NCI-H1048 (cell line): ENCODE results near the gene SPATS2L.
A peak's percentile ranks its signal among the peaks of the same experiment; 100 is the strongest.

Experiments used
- DNase-seq: peaks from one replicate; lab custom pipeline; 2025; lab: John Stamatoyannopoulos, UW

Gene SPATS2L

GRCh38 chr2:200376513-200377354 lies 70.2 kb downstream of the SPATS2L start:
- no peak for DNase-seq

GRCh38 chr2:200377355-200378336 lies 71.2 kb downstream of the SPATS2L start:
- no peak for DNase-seq

DNA sequence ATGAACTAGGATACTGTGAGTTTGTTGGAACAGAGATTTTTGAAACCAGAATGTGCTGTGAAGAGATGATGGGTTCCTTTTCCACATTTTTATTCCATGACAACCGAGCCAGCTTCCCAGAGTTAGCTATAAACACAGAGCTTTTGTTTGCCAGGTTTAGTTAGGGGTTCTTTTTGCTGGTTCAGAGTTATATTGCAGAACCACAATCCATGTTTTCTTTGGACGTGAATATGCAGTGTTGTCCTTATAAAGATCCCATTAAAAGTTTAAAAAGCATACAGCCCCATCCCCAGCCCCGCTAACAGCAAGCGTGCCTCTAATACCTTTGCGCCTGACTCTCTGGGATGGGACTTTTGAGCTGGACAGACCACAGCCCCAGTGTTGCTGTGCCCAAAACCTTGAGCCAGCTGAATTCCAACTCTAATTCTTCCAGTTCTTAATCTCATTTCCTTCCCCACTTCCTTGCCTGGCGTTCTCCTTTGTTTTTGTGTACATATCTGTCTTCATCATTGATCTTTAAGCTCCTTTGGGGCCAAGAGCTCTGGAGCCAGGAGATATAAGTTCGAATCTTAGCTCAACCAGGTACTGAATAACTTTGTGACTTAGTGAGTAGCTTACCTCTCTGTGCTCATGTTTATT lies 72.3 kb downstream of the SPATS2L start:
- no peak for DNase-seq

DNA sequence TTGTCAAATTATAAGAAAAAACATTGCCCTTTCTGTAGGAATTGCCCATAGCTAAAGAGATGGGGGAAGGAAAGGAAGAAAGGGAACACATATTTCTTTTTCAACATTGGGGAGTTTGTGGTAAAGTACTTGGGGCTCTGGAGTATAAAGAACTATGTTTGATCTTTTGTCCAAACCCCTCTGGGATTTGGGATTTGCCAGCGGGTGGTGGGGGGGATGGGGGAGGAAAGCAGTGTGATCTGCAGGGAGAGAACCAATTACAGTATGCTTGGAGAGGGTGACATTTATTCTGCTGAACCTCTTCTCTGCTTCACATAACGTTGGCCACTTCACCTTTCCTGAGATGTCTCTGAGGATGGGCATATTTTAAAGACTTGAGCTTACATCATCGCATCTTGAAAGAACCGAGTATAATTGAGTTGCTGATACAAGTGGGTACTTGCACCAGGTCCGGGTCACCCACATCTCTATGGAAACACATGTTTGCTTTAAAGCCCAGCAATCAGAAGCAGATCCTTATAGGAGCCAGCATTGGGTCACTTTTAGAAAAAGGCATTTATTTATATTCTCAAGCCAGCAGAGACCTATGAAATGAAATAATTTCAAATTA lies 73.1 kb downstream of the SPATS2L start:
- DNase-seq, result no peak

DNA sequence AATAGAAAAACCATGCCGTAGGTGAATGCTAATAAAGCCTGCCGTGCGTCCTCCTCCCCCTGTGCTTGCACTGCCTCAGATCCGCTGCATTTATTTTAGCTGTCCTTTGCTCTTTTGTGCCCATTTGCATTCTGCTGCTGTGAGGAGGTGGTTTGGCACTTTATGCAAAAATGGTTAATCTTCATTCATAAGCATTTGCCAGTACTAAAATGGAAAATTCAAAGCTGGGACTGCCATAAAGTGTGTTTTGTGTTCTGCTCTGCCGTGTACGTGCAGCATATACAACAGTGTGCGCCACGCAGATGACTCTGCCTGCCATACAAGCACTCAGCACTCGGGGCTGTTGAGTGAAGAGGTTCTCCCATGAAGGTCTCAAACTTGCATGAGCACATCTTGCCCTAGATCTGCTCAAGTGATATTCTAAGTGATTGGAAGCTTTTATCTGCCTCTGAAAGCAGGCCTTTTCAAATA lies 73.6 kb downstream of the SPATS2L start:
- peak; percentile 83 for DNase-seq

DNA sequence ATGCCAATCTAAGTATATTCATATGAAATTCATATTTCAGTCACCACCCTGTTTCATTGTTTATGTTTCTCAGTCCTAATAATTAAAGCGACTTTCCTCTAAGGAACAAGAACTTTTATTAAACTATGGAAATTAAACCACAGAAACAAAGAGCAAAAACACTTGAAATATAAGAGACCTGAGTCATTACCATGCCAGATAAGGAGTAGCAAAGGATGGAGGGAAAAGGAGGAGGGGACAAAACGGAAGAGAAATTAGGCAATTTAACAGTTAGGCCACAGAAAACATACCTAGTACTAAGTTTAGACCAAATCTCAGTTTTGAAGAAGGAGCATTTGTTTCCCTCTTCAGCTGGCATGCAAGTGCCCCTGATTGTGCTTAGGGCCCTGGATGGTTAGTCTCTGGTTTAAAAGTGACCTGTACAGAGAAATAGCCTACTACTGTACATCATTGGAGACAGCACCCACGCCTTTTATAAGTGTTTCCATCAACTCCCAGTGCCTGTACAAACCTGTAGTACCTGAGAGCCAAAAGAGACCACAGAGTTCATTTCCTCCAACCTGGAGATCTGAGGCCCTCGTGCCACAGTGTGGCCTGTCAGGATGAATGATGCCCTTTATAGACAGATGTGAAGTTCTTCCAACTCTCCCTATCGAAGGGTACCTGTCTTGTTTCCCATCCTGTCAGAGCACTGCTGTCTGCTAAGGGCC lies 74.5 kb downstream of the SPATS2L start:
- DNase-seq, result no peak

- peak; percentile 19 for DNase-seq
These were observed 76.4 kb downstream of the SPATS2L start for GRCh38 chr2:200382874-200383273.

DNA sequence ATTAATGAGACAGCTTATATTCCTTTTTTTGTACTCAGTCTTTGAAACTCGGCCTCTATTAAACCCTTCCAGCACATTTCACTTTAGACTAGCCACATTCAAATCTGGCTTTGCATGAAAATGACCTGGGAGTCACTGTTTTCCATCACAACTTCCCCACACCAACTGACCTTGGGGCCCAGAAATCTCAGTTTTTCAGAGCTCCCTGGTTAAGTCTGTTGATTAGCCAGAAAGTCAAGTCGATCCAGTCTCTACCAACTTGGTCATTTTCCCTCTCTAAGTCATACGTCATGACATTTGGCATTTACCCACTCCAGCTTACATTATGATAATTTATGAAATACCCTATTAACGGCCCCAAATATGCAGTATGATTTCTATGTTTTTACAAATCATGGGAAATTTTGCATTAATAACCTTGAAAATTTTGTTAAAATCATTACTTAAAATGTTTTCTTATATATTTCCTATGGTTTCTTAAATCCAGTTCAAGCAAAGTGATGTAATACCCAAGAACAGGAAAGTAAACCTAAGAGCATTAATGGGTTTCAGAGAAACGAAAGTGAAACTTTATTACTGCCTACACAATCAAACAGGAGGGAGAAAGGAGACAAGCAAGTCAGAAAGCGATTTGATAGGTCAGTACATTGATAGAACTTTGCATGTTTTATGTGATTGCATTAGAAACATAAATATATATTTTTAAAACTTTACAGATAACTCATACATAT lies 77.1 kb downstream of the SPATS2L start:
- no peak for DNase-seq

- DNase-seq, result no peak
These were observed 78.7 kb downstream of the SPATS2L start for GRCh38 chr2:200385063-200385635.

- DNase-seq, result no peak
These were observed 86.7 kb downstream of the SPATS2L start for GRCh38 chr2:200393191-200393590.

DNA sequence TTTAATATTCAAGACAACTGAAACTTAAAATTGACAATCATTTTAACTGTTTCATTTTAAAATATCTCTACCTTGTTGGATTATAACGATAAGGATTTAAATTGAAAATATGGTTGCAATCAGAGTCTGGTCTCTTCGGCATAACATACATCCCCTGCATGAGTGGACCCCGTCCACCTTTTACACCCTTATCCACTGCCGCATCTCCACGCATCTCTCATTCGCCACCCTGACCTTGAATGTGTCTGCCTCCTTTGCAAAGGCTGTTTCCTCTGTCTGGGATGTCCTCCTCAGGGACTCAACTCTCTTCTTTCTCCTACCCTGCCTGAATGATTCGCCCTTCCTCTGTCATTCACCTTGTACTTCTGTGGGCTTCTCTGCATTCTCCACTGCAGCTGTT lies 87.6 kb downstream of the SPATS2L start:
- DNase-seq, result no peak

DNA sequence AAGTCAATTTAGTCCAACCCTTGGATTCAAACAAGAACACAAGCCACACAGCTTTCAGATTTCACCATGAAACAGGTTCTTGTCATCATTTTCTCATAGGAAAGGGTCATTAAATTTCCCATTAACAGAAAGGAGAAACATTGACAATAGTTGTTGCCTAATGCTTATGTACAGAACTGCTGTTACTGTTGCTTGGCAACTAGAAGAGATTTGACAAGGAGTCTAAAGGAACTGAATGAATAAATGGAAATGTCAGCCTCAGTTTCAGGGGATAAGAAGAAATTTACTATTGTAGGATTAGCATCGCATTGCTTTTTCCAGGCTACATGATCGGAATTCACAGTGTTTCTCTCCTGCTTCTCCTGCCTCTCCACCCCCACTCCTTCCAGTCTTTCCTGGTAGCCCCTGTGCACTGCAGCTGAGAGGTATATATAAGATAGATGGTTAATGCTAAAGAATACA lies 90.3 kb downstream of the SPATS2L start:
- DNase-seq, result no peak

- DNase-seq, result no peak
These were observed 91.3 kb downstream of the SPATS2L start for GRCh38 chr2:200397785-200398184.

GRCh38 chr2:200399046-200399445 lies 92.6 kb downstream of the SPATS2L start:
- DNase-seq, result no peak

- no peak for DNase-seq
These were observed 93.1 kb downstream of the SPATS2L start for GRCh38 chr2:200399636-200400035.

- no peak for DNase-seq
These were observed 97.3 kb downstream of the SPATS2L start for GRCh38 chr2:200403814-200404213.

GRCh38 chr2:200404615-200405014 lies 98.1 kb downstream of the SPATS2L start:
- DNase-seq, result no peak

- peak; percentile 43 for DNase-seq
These were observed 99.3 kb downstream of the SPATS2L start for GRCh38 chr2:200405599-200406298.

DNA sequence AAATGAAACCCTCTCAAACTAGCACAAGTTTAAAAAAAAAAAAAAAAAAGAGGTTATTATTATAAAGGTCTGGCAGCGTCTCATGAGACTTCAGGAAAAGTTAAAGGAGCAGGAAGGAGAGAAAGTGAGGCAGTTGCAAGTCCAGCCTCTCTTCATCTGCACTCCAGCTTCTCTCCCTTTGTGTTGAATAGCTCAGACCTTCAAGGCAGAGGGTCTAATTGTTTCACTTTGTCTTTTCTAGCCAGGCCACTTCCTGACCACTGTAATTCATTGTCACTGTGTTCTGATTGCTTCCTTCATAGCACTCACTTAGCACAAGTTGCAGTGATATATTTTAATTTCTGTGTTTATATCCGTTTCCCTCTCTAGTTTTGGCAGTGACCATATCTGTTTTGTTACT lies 99.9 kb downstream of the SPATS2L start:
- DNase-seq, result no peak
